Measurements from ENCODE around the gene BCL7A.
"Not testable (repeated sequence)": the region's sequence is repeated elsewhere in the genome, so short reads cannot be mapped to it uniquely, and the experiment has no call there.

Gene BCL7A

DNA sequence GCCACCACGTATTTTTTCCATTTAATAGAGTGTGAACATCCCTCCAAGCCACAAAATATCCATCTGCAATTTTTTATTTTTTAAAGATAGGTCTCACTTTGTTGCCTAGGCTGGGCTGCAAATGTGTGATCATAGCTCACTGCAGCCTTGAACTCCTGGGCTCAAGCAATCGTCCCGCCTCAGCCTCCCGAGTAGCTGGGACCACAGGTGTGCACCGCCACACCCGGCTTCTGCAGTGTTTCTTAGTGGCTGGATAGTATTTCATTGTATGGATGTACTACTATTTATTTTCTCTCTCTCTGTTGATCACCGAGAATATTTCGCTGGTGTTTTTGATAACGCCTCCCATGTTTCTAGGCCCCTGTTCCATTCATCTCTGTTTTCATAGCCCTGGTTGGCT, 74.3 kb downstream of the BCL7A start:
- no peak for DNase-seq (ENCODE audit: low read depth)

DNA sequence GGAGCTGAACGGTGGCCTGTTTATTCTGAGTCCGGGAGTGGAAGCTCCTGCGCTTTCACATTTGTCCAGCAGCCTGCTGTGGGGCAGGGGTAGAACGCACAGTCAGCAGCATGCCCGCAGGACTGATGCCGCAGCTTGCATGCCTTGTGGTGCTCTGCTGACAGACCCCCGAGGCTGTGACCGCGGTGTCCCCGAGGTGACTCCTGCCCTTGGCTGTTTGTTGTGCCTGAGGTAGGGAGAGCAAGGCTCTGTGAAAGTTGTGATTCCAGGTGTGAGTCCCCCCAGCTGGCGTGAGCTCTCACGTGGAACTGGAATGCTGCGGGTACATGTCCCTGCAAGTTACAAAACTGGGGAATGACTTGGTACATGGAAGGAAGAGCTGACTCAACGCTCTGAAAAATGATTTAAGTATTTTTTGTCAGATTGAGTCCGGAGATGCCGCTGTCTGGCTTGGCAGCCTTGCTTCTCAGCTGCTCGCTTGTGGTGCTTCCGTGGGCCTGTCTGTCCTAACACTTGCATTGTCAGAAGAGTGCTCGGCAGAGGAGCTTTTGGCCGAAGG, 75.0 kb downstream of the BCL7A start:
- DNase-seq (ENCODE audit: low read depth) = no peak

DNA sequence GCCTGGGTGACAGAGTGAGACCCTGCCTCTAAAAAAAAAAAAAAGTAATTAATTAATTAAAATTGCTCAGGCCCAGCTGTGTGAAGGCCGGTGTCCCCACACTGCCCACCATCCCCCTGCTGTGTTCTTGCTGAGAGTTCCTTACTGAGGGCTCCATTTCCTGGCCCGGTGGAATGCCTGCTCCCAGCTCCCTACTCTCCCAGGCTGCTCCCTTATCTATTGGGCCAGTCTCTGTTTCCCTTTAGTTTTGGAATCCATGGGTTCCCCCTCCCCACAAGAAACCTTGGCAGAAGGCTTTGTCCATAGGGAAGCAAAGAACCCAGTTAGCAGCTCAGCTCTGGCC, 75.9 kb downstream of the BCL7A start:
- DNase-seq (ENCODE audit: low read depth) = no peak

DNA sequence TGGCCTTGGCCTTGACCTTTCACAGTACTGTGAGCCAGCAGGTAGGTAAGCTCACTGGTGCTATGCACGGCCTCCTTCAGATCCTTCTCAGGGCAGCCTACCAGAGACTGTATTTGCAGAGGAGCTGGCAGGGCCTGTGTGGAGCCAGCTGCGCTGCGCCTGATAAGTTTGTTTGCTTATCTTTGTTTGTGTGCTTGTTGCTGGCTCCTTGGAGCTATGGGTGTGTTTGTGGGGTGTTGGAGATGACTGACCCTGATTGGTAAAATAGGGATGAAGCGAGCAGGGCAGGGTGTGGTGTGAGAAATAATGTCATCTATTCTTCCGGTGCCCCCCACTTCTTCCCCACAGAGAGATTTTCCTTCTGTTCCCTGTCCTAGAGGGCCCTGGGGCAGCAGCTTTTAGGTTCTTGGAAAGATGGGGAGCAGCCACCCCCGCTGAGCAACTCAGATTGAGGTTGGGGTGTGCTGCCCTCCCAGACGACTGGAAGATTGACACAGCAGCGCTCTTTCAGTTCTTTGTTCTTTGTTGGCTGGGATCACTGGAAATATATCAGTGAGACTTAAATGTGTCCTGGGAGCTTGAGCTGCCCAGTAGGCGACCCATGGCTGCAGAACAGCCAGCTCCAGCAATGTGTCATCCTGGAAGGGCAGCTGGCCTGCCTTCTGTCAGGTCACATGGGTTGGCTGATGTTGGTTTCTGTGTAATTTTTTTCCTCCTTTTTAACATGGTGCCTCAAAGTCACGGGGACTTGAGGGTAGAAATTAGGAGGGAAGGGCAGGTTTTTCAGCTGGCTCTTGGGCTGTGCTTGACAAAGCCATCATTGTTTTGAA, 76.5 kb downstream of the BCL7A start:
- peak; percentile 61 for DNase-seq (ENCODE audit: low read depth)

DNA sequence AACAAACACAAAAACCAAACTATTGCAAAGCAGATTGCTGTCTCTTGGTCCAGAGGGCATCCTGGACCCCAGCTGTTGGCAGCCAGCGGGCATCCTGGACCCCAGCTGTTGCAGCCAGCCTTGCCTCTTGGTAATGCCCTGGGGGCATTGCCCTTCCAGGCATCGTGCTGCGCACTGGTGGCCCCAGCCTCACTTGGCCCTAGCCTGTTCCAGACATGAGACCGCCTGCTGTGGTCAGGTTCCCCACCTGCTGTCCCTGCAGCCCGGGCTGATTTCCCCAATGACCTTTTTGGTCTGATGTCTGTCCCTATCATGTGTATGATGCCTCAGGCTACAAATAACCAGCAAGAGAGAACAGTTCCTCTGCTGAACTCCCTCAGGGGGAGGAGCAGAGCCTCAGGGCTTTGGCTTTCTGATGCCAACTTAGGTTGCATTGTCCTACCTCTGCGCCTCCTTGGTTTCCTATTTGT, 77.6 kb downstream of the BCL7A start:
- DNase-seq (ENCODE audit: low read depth) = no peak

DNA sequence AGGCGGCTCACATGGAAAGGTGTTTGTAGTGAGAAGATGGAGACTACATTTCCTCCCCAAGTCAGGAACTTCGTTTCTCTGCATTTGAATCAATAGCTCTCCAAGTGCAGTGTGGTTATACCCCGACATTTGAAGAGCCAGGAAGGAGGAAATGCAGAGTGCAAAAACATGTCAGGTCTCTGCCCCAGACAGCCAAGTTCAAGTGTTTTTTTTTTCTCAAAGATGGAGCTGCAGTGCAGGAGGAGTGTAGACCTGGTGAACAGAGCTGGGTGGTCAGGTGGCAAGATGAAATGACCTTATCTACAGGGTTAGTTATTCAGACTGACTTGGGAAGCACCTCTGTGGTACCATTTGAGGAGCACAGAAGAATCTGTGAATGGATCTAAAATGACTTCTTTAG, 78.2 kb downstream of the BCL7A start:
- DNase-seq (ENCODE audit: low read depth) = no peak

DNA sequence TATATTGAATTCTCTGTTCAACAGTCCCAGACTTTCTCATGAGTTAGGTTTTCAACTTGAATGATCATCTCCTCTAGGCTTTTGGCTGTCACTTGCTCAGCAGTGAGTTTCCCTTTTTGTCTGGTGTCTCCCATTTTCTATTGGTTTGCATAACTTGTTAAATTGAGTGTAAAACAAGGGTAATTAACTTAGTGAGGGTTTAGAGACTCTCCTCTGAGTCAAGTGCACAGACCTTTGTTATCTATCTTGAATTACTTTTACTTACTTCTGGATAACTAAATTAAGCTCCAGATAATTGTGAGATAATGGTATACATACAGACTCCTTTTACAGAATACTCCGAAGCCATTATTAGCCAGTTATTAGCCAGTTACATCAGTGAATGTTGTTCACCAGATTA, 78.9 kb downstream of the BCL7A start:
- no peak for DNase-seq (ENCODE audit: low read depth)

DNA sequence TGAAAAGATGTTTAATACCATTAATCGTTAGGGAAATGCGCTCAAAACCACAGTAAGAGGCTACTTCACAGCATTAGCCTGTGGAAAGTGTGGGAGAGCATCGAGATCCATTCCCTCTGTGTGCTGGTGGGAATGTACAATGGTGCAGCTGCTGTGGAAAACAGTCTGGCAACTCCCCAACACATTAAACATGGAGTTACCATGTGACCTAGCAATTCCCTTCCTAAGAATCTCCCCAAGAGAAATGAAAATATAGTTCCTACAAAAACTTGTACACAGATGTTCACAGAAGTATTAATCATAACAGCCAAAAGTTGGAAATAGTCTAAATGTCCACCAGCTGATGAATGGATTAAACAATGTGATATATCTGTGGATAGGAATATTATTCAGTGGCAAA, 80.6 kb downstream of the BCL7A start:
- DNase-seq (ENCODE audit: low read depth) = no peak

DNA sequence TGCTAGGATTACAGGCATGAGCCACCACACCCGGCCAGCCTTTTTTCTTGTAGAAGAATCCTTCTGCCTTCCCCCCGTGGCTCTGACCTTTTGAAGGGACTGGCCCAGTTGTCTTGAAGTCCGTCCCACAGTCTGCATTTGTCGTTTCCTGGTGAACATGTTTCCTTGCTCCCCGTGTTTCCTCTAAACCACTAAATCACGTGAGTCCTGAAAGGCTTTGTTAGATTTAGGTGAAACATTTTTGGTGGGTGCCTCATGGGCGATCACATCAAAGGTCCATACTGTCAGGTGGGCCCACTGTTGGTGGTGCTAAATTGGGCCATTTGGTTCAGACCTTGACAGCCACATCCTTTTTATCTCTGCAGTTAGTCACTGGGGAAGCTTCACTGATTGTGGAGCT, 83.2 kb downstream of the BCL7A start:
- DNase-seq (ENCODE audit: low read depth) = no peak

DNA sequence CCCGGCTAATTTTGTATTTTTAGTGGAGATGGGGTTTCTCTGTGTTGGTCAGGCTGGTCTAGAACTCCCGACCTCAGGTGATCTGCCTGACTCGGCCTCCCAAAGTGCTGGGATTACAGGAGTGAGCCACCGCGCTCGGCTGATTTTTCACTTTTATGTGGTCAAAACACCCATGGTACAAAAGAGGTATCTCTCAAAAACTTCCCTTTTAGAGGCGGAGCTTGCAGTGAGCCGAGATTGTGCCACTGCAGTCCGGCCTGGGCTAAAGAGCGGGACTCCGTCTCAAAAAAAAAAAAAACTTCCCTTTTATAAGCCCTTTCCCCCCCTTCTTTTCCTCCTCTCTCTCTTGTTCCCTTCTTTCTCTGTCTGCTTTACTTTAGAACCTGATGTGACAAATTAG, 83.8 kb downstream of the BCL7A start:
- DNase-seq (ENCODE audit: low read depth) = not testable (repeated sequence)

DNA sequence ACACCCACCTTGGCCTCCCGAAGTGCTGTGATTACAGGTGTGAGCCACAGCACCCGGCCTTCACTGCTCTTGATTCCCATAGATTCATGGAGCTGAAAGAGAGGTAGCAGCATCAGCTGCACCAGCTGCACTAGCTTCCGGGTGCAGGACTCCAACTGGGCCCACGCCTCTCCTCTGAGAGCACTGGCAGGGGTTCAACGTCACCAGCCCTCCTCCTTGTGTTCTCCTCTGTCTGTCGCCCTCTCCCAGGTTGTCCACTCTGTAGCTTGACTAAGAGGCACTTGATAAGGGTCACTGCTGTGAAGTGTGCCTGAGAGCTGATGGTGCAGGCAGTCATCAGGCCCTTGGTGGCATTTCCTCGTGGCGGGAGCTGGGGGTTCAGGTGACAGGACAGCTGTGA, 85.2 kb downstream of the BCL7A start:
- DNase-seq (ENCODE audit: low read depth) = no peak

DNA sequence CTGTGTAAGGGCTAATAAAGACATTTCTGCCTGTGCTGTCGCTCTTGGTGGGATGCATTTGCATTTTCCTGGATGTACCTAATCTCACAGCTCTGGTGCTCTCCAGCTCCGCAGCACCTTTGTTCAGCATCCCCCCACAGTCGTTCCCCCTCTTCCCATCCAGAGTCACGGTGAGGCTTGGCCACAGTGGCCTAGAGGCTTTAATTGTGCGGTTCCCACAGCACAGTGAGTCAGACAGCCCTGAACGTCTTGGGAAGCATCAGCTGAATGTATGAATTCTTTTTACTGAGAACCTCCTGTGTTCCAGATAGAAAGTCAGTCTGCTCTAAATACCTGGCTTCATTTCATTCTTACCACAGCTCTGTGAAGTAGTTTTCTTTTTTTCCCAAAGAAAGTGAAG, 85.6 kb downstream of the BCL7A start:
- DNase-seq (ENCODE audit: low read depth) = no peak

DNA sequence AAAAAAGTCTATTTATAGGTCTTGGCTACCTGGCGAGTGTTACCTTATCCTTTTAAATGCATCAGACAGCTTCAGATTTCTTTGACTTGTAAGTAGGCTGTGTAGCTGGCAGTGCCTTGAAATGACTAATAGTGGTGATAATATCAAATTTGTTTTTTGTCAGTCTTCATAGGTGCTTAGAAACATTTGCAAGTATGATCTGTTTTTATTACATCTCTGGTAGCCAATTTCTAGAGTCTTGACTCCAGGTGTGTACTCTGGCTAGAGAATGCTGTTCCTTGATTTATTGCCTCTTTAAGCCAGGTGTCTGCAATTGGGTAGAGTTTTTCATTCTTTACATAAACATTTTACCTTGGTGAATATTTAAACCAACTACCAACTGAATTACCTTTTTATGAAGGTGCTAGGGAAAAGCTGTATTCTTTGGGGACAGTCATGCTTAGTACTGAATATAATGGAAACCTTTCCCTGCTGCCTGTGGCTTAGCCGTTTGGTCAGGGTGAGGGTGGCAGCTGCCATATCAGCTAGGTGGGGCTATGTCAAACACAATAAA, 89.5 kb downstream of the BCL7A start:
- no peak for DNase-seq (ENCODE audit: low read depth)
